OCI-LY1 (cell line): ENCODE results near the gene FCHO1.

Experiments used
- H2AFZ ChIP-seq: fragments of 200-600 bp; sonication (generic), shearing (Covaris generic); 2 replicates; pipeline ENCODE4 v1.6.0; 2014; ENCODE audit warnings: antibody characterized with exemption, mild to moderate bottlenecking, low read length
- H3F3A ChIP-seq: fragments of 200-600 bp; sonication (generic), shearing (Covaris generic); 2 replicates; pipeline ENCODE4 v1.6.0; 2014; ENCODE audit warnings: mild to moderate bottlenecking, antibody characterized with exemption, low read length, moderate library complexity; ENCODE audit not compliant: insufficient read depth
- H3K27ac ChIP-seq: fragments of 200-600 bp; sonication (generic); 2 replicates; pipeline ENCODE4 v1.5.1; 2014; ENCODE audit warnings: low read length, mixed run types, mild to moderate bottlenecking, low read depth; ENCODE audit not compliant: poor library complexity, severe bottlenecking
- H3K27me3 ChIP-seq: fragments of 200-600 bp; sonication (generic); 2 replicates; pipeline ENCODE4 v1.6.0; 2014; ENCODE audit warnings: antibody characterized with exemption, mild to moderate bottlenecking, low read length, moderate library complexity; ENCODE audit not compliant: insufficient read depth
- H3K36me3 ChIP-seq: fragments of 200-600 bp; sonication (generic); 2 replicates; pipeline ENCODE4 v1.6.1; 2014; ENCODE audit warnings: mild to moderate bottlenecking, antibody characterized with exemption, low read length, moderate library complexity, mixed read lengths; ENCODE audit not compliant: insufficient read depth
- H3K4me1 ChIP-seq: fragments of 200-600 bp; sonication (generic); 2 replicates; pipeline ENCODE4 v1.5.1; 2014; ENCODE audit warnings: mild to moderate bottlenecking, low read length, moderate library complexity; ENCODE audit not compliant: insufficient read depth, severe bottlenecking
- H3K4me2 ChIP-seq: fragments of 200-600 bp; sonication (generic), shearing (Covaris generic); 2 replicates; pipeline ENCODE4 v1.6.1; 2014; ENCODE audit warnings: low read length
- H3K4me3 ChIP-seq: fragments of 200-600 bp; sonication (generic); 2 replicates; pipeline ENCODE4 v1.5.1; 2014; ENCODE audit warnings: low read length, low read depth, mild to moderate bottlenecking, mixed read lengths; ENCODE audit not compliant: poor library complexity, severe bottlenecking
- H3K79me2 ChIP-seq: fragments of 200-600 bp; shearing (Covaris generic); 2 replicates; pipeline ENCODE4 v1.6.1; 2016; ENCODE audit warnings: mixed run types, low read length, mixed read lengths; ENCODE audit not compliant: insufficient read depth
- H3K9ac ChIP-seq: fragments of 200-600 bp; sonication (generic), shearing (Covaris generic); 2 replicates; pipeline ENCODE4 v1.6.1; 2014; ENCODE audit warnings: mild to moderate bottlenecking, low read length, mixed read lengths
- H3K9me2 ChIP-seq: fragments of 200-600 bp; sonication (generic), shearing (Covaris generic); 2 replicates; pipeline ENCODE4 v1.6.1; 2014; ENCODE audit warnings: low read depth, mild to moderate bottlenecking, low read length, mixed read lengths
- H3K9me3 ChIP-seq: fragments of 200-600 bp; shearing (Covaris generic); 2 replicates; pipeline ENCODE4 v1.6.1; 2014; ENCODE audit warnings: low read length, mixed read lengths
- H4K20me1 ChIP-seq: fragments of 200-600 bp; sonication (generic), shearing (Covaris generic); 2 replicates; pipeline ENCODE4 v1.6.0; 2016; ENCODE audit warnings: mild to moderate bottlenecking, low read length; ENCODE audit not compliant: insufficient read depth
- CTCF ChIP-seq: fragments of 200-600 bp; sonication (generic), shearing (Covaris generic); IDR thresholded peaks from 2 replicates; pipeline ENCODE4 v1.5.1; 2017; ENCODE audit warnings: mild to moderate bottlenecking, antibody characterized with exemption, low read length, moderate library complexity, mixed read lengths
- EZH2 ChIP-seq: fragments of 200-600 bp; sonication (generic), shearing (Covaris generic); IDR thresholded peaks from 2 replicates; pipeline ENCODE4 v1.8.0; 2017; ENCODE audit warnings: borderline replicate concordance, mixed run types, mild to moderate bottlenecking, antibody characterized with exemption, low read length, moderate library complexity, mixed read lengths

FCHO1 gene

GRCh38 chr19:17734146-17734545 is 17.1 kb upstream of the FCHO1 start:
- Histone ChIP-seq H3K4me1 (peaks cover 8% of the 10 kb centered on the region), H3K79me2 (peaks cover 5% of the 10 kb centered on the region; the same call in 1 of the 2 replicates), H3K36me3 (peaks cover 57% of the 10 kb centered on the region), H3K27me3 (no peaks in the 10 kb centered on the region), H3K9me2 (no peaks in the 10 kb centered on the region), H3K27ac (no peak overlapping the region), H2AFZ (no peak overlapping the region), H3K9ac (no peak overlapping the region), H3K4me2 (no peak overlapping the region), H3K4me3 (no peak overlapping the region), H3K9me3 (0 out of 2 replicates have a peak, but pooled peaks cover 4% of the 10 kb centered on the region), H3F3A (no peaks in the 10 kb centered on the region), H4K20me1 (no peaks in the 10 kb centered on the region)
- no peak for TF ChIP-seq CTCF
- no peak for TF ChIP-seq EZH2

GRCh38 chr19:17735410-17735809 is 15.9 kb upstream of the FCHO1 start:
- no peaks in the 10 kb centered on the region for H3K27me3 ChIP-seq
- no peak overlapping the region for H3K27ac ChIP-seq
- no peak for TF ChIP-seq CTCF
- no peak for TF ChIP-seq EZH2
- peaks cover 20% of the 10 kb centered on the region for H3K4me1 ChIP-seq
- peaks cover 5% of the 10 kb centered on the region; the same call in 1 of the 2 replicates for H3K79me2 ChIP-seq
- no peak overlapping the region for H3K9ac ChIP-seq
- H3K4me2 ChIP-seq: no peak overlapping the region
- 0 out of 2 replicates have a peak, but pooled peaks cover 4% of the 10 kb centered on the region for H3K9me3 ChIP-seq
- H3K9me2 ChIP-seq: no peaks in the 10 kb centered on the region
- H3K36me3 ChIP-seq: peaks cover 45% of the 10 kb centered on the region
- H3F3A ChIP-seq: no peaks in the 10 kb centered on the region
- H4K20me1 ChIP-seq: no peaks in the 10 kb centered on the region
- H3K4me3 ChIP-seq: no peak overlapping the region
- no peak overlapping the region for H2AFZ ChIP-seq

GRCh38 chr19:17737690-17738153 is 13.6 kb upstream of the FCHO1 start:
- Histone ChIP-seq H3K36me3 (peaks cover 32% of the 10 kb centered on the region), H4K20me1 (no peaks in the 10 kb centered on the region)

More at GRCh38 chr19:17737690-17738153, 13.6 kb upstream of the FCHO1 start:
- Histone ChIP-seq H3K9ac (no peak overlapping the region), H3K27me3 (no peaks in the 10 kb centered on the region), H3K9me2 (no peaks in the 10 kb centered on the region), H3K4me1 (peaks cover 20% of the 10 kb centered on the region), H3K79me2 (no peaks in the 10 kb centered on the region), H3K9me3 (peaks cover 8% of the 10 kb centered on the region; the same call in 1 of the 2 replicates), H3K4me3 (no peak overlapping the region), H3F3A (no peaks in the 10 kb centered on the region), H2AFZ (no peak overlapping the region), H3K27ac (peak overlapping the region; percentile 57), H3K4me2 (no peak overlapping the region)
- TF ChIP-seq EZH2: no peak
- TF ChIP-seq CTCF: no peak
